ENCODE data around the gene NFIX. TPM values are rescaled to one million over a fixed set of nuclear protein-coding genes. Genes with fewer than 3 reads are reported as not detected.

Gene NFIX
- total and polyA plus RNA-seq, 9 of the 15 experiments (the other 6 are each of a cell fraction or from before 2014, with no cell fraction given) = 0.28 to 26.8 (median 5.4) TPM

DNA sequence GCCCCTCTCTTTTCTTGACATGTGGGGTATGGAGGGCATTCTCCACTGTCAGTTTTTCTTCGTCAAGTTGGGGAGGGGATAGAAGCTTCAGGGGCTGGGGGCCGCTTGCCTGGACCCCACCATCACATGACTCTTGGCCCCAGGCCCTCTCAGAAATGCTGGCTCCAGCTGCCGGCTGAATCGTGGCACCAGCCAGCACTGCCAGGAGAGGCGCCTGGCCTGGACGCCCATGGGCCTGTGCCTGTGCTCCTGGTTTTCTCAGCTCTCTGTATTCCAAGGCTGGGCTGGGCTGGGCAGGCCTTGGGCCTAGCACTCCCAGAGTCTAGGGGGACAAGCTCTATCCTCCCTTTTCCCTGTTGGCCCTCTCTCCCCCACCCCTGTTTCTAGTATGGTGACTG lies 68.8 kb downstream of the NFIX start:
- no TSS peak for BruUV-seq (replicated peaks)
- in situ Hi-C loops (cut with MboI) (no loop called here), intact Hi-C loops (cut with micrococcal nuclease) (no loop called here)
- ATAC-seq (no peak), FAIRE-seq (no peak), DNase-seq (ENCODE audit: extremely low read depth in 1 of 4, low spot score in 3 of 4) (no peak)
- H3K9me1 ChIP-seq (ENCODE audit: control insufficient read depth, insufficient read depth, low read length) = peaks cover 2% of the 10 kb centered on the region
- POLR2A ChIA-PET = interaction anchor here (0.6 to 1.8 kb wide), 2 partner anchors 9 to 289 kb away, joined by 4 to 7 read pairs; no protein-coding TSS in a partner anchor
- H3K4me2 ChIP-seq (ENCODE audit: insufficient read depth, low read length) = no peak overlapping the region
- H3K9me3 ChIP-seq (replicated peaks; ENCODE audit: control insufficient read depth, insufficient read depth, low read depth, low read length) = no peaks in the 10 kb centered on the region
- H3K4me1 ChIP-seq (replicated peaks in 1 of 2; ENCODE audit: control insufficient read depth in 2 of 2, insufficient read depth in 2 of 2, low read length in 2 of 2) = peaks cover 30 to 78% of the 10 kb centered on the region in 2 experiments
- CTCF ChIA-PET (ENCODE audit: low intra/inter-chr PET ratio) = no interaction called here
- H4K20me1 ChIP-seq (replicated peaks; ENCODE audit: control insufficient read depth, insufficient read depth, low read length) = peaks cover 12% of the 10 kb centered on the region; the same call in 1 of the 2 replicates
- no peaks in the 10 kb centered on the region for H3K27me3 ChIP-seq (ENCODE audit: control insufficient read depth in 2 of 2, insufficient read depth in 2 of 2, low read length in 2 of 2)
- TF ChIP-seq ZNF584 (CRISPR knock-in tag; IDR thresholded peaks at IDR 0.05; ENCODE audit: low read depth) = no peak
- TF ChIP-seq MCM7 (IDR thresholded peaks at IDR 0.05) = no peak
- no peak for TF ChIP-seq HDAC3 (IDR thresholded peaks at IDR 0.05; ENCODE audit: borderline replicate concordance, partially characterized antibody)
- no peak for TF ChIP-seq ZFP36 (IDR thresholded peaks at IDR 0.05; ENCODE audit: low read depth, low read length, partially characterized antibody)
- TF ChIP-seq THRAP3 (IDR thresholded peaks at IDR 0.05; ENCODE audit: borderline replicate concordance) = no peak
- TF ChIP-seq PTTG1 (tag; IDR thresholded peaks at IDR 0.05; ENCODE audit: low read depth) = no peak
- no peak for TF ChIP-seq CGGBP1 (CRISPR knock-in tag; IDR thresholded peaks at IDR 0.05)
- TF ChIP-seq, protein P1, sequence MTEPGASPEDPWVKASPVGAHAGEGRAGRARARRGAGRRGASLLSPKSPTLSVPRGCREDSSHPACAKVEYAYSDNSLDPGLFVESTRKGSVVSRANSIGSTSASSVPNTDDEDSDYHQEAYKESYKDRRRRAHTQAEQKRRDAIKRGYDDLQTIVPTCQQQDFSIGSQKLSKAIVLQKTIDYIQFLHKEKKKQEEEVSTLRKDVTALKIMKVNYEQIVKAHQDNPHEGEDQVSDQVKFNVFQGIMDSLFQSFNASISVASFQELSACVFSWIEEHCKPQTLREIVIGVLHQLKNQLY (CRISPR knock-in tag; conservative IDR thresholded peaks at IDR 0.05) = no peak
- no peak overlapping the region for H2AFZ ChIP-seq (ENCODE audit: low read depth, low read length)
- peak overlapping the region in 1 of 2 experiments; percentile 61; a peak in 2 of 4 replicates for H3K9ac ChIP-seq (ENCODE audit: insufficient read depth in 1 of 2, low read depth in 2 of 2, low read length in 2 of 2)
- no peak overlapping the region for H3K4me3 ChIP-seq
- H3K36me3 ChIP-seq (ENCODE audit: control insufficient read depth, insufficient read depth, low read length) = no peaks in the 10 kb centered on the region
- 90% methylated on average over 4 of the region's 6 CpGs for WGBS (ENCODE audit: insufficient coverage, low coverage, missing lambda C conversion rate)
- H3K79me2 ChIP-seq (ENCODE audit: control insufficient read depth, insufficient read depth, low read length) = peaks cover 17% of the 10 kb centered on the region; the same call in 2 of the 3 replicates
- no peak overlapping the region for H3K27ac ChIP-seq (ENCODE audit: extremely low read depth, low read depth, low read length)
